Neuronal stem cell (in vitro differentiated cells): Measurements from ENCODE around the gene SUCLG2.

Experiments used
- DNase-seq: peaks from one replicate; pipeline ENCODE4 v3.0.0-alpha.2; 2013; ENCODE audit warnings: low spot score
- H2AFZ ChIP-seq: one replicate; pipeline ENCODE4 v1.6.1; 2013; ENCODE audit warnings: mild to moderate bottlenecking, low read length, inconsistent platforms
- H2AK5ac ChIP-seq: 2 replicates; pipeline ENCODE4 v1.6.1; 2013; ENCODE audit warnings: low read depth, mild to moderate bottlenecking, inconsistent platforms, low read length, moderate library complexity, mixed read lengths
- H2BK120ac ChIP-seq: 2 replicates; pipeline ENCODE4 v1.6.1; 2013; ENCODE audit warnings: low read depth, mild to moderate bottlenecking, inconsistent platforms, low read length, moderate library complexity, mixed read lengths
- H2BK12ac ChIP-seq: one replicate; pipeline ENCODE4 v1.6.1; 2013; ENCODE audit warnings: low read length, inconsistent platforms
- H2BK15ac ChIP-seq: 2 replicates; pipeline ENCODE4 v1.6.1; 2013; ENCODE audit warnings: mild to moderate bottlenecking, low read length, inconsistent platforms, mixed read lengths
- H2BK5ac ChIP-seq: one replicate; pipeline ENCODE4 v1.6.1; 2013; ENCODE audit warnings: inconsistent platforms, mild to moderate bottlenecking, low read length, moderate library complexity
- H3K14ac ChIP-seq: one replicate; pipeline ENCODE4 v1.6.1; 2013; ENCODE audit warnings: low read length, inconsistent platforms
- H3K18ac ChIP-seq: 2 replicates; pipeline ENCODE4 v1.6.1; 2013; ENCODE audit warnings: low read length, inconsistent platforms
- H3K23ac ChIP-seq: 2 replicates; pipeline ENCODE4 v1.6.1; 2013; ENCODE audit warnings: low read depth, mild to moderate bottlenecking, mixed read lengths, low read length, inconsistent platforms; ENCODE audit not compliant: poor library complexity
- H3K27ac ChIP-seq: replicated peaks from 3 replicates; pipeline ENCODE4 v1.5.1; 2013; ENCODE audit warnings: low read length, inconsistent platforms
- H3K27me3 ChIP-seq, 3 experiments: 2 replicates each; pipeline ENCODE4 v1.6.1; 2013; ENCODE audit warnings: low read length in 3 of 3, mild to moderate bottlenecking in 2 of 3, inconsistent platforms in 1 of 3, low read depth in 1 of 3, mixed read lengths in 1 of 3, moderate library complexity in 1 of 3; ENCODE audit not compliant: control insufficient read depth in 3 of 3, insufficient read depth in 3 of 3
- H3K36me3 ChIP-seq, 2 donors: replicated peaks in 1 of 2; 2 replicates each; pipeline ENCODE4 v1.6.1; 2013; ENCODE audit warnings: low read length in 2 of 2; ENCODE audit not compliant: control insufficient read depth in 2 of 2, insufficient read depth in 2 of 2
- H3K4ac ChIP-seq: 2 replicates; pipeline ENCODE4 v1.6.1; 2013; ENCODE audit warnings: inconsistent platforms, mild to moderate bottlenecking, low read length, moderate library complexity
- H3K4me1 ChIP-seq, 2 donors: 1 replicate in 1 of 2; 2 replicates in 1 of 2; pipeline ENCODE4 v1.6.1; 2013; ENCODE audit warnings: low read length in 2 of 2, low read depth in 1 of 2; ENCODE audit not compliant: control insufficient read depth in 2 of 2, insufficient read depth in 1 of 2
- H3K4me2 ChIP-seq: one replicate; pipeline ENCODE4 v1.6.1; 2013; ENCODE audit warnings: mild to moderate bottlenecking, low read length, inconsistent platforms; ENCODE audit not compliant: insufficient read depth, poor library complexity, severe bottlenecking
- H3K4me3 ChIP-seq, 2 donors: 2 replicates each; pipeline ENCODE4 v1.5.1; 2013; ENCODE audit warnings: low read length in 2 of 2, mild to moderate bottlenecking in 2 of 2, inconsistent platforms in 1 of 2, moderate library complexity in 1 of 2
- H3K79me1 ChIP-seq: one replicate; pipeline ENCODE4 v1.6.1; 2013; ENCODE audit warnings: low read depth, mild to moderate bottlenecking, inconsistent platforms, low read length, moderate library complexity
- H3K9ac ChIP-seq: one replicate; pipeline ENCODE4 v1.6.1; 2013; ENCODE audit warnings: mild to moderate bottlenecking, low read depth, low read length, inconsistent platforms; ENCODE audit not compliant: poor library complexity
- H3K9me3 ChIP-seq, 2 donors: replicated peaks in 1 of 2; 2 replicates each; pipeline versions ENCODE3 to v1.6.1; 2013; ENCODE audit warnings: low read length in 2 of 2, mild to moderate bottlenecking in 2 of 2, inconsistent platforms in 1 of 2, low read depth in 1 of 2, mixed read lengths in 1 of 2, moderate library complexity in 1 of 2; ENCODE audit not compliant: control insufficient read depth in 2 of 2, insufficient read depth in 1 of 2
- H4K8ac ChIP-seq: one replicate; pipeline ENCODE4 v1.6.1; 2013; ENCODE audit warnings: low read depth, mild to moderate bottlenecking, inconsistent platforms, low read length, moderate library complexity
- H4K91ac ChIP-seq: one replicate; pipeline ENCODE4 v1.6.1; 2013; ENCODE audit warnings: low read length, low read depth, mild to moderate bottlenecking, inconsistent platforms; ENCODE audit not compliant: poor library complexity
- WGBS, 2 donors: extraction: QIAGEN DNeasy Blood & Tissue Kit; methylation state at CpG; one replicate each; pipeline ENCODE4 v1.1.7; 2013; ENCODE audit warnings: missing lambda C conversion rate in 2 of 2, mixed read lengths in 1 of 2; ENCODE audit not compliant: insufficient read length in 2 of 2, insufficient replicate concordance in 1 of 2; ENCODE audit errors: extremely low coverage in 2 of 2; 5-methylcytosine and 5-hydroxymethylcytosine counted together

The SUCLG2 gene

DNA sequence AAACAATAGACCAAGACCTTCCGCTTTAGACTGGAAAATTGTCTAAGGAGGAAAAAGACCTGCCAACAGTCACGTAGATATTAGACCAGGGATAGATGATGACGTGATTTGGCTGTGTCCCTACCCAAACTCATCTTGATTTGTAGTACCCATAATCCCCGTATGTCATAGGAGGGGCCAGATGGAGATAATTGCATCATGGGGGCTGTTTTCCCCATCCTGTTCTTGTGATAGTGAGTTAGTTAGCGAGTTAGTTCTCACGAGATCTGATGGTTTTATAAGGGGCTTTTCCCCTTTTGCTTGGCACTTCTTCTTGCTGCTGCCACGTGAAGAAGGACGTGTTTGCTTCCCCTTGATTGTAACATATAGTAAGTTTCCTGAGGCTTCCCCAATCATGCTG, 31.7 kb upstream of the SUCLG2 start:
- Histone ChIP-seq H3K18ac (no peak overlapping the region), H3K4me1 (no peaks in the 10 kb centered on the region), H3K9ac (no peak overlapping the region), H3K36me3 (no peaks in the 10 kb centered on the region), H4K91ac (no peak overlapping the region), H3K27ac (no peak overlapping the region), H3K9me3 (no peaks in the 10 kb centered on the region), H3K14ac (no peak overlapping the region), H3K4me2 (no peak overlapping the region), H3K4ac (no peak overlapping the region), H2AK5ac (no peak overlapping the region), H3K27me3 (no peaks in the 10 kb centered on the region), H2BK120ac (no peak overlapping the region), H2BK12ac (no peak overlapping the region), H3K79me1 (no peaks in the 10 kb centered on the region), H2BK15ac (no peak overlapping the region), H2AFZ (no peak overlapping the region), H4K8ac (no peak overlapping the region), H2BK5ac (no peak overlapping the region), H3K23ac (no peak overlapping the region), H3K4me3 (no peak overlapping the region)
- no CpG with 5 or more reads among the region's 8 CpGs for WGBS, 2 donors
- no peak for DNase-seq

GRCh38 chr3:67685499-67685898, 31.1 kb upstream of the SUCLG2 start:
- Histone ChIP-seq H2BK15ac (no peak overlapping the region), H3K4ac (no peak overlapping the region), H2BK12ac (no peak overlapping the region), H3K4me3 (no peak overlapping the region), H3K36me3 (no peaks in the 10 kb centered on the region), H2BK5ac (no peak overlapping the region), H3K9me3 (no peaks in the 10 kb centered on the region), H3K27ac (no peak overlapping the region), H2BK120ac (no peak overlapping the region), H2AFZ (no peak overlapping the region), H3K79me1 (no peaks in the 10 kb centered on the region), H3K23ac (no peak overlapping the region), H3K9ac (no peak overlapping the region), H3K4me2 (no peak overlapping the region), H3K18ac (no peak overlapping the region), H3K14ac (no peak overlapping the region), H2AK5ac (no peak overlapping the region), H4K8ac (no peak overlapping the region), H3K4me1 (no peaks in the 10 kb centered on the region), H4K91ac (no peak overlapping the region), H3K27me3 (no peaks in the 10 kb centered on the region)
- no CpG with 5 or more reads among the region's 1 CpG for WGBS, 2 donors
- DNase-seq, result no peak

DNA sequence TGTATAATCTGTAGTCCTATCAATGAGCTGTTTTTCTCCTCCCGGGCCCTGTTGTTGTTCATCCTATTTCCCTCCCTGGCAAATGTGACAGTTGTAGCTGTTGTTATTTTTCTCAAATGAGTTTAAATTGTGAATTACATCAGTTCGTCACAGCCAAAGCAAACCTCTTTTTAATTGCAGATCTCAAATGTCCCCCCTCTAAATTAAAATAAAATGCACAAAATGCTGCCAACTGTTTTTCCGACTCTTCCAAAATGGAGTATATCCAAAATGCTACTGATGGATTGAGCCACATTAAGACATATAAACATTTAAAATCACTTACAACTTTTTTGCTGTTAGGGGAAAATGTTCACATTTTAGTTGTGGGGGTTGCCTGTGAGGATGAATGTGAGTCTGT, 29.8 kb upstream of the SUCLG2 start:
- no peak overlapping the region for H3K18ac ChIP-seq
- WGBS, 2 donors, result no CpG with 5 or more reads among the region's 3 CpGs

GRCh38 chr3:67683522-67683921, 29.1 kb upstream of the SUCLG2 start:
- Histone ChIP-seq H2AK5ac (no peak overlapping the region), H3K27me3 (no peaks in the 10 kb centered on the region), H3K4me1 (peaks cover 0 to 2% of the 10 kb centered on the region in 2 donors), H3K4ac (no peak overlapping the region), H3K4me3 (no peak overlapping the region), H4K91ac (no peak overlapping the region), H2BK120ac (no peak overlapping the region), H3K9me3 (no peaks in the 10 kb centered on the region), H3K9ac (no peak overlapping the region), H2BK5ac (no peak overlapping the region), H3K18ac (no peak overlapping the region), H2AFZ (no peak overlapping the region), H3K36me3 (no peaks in the 10 kb centered on the region), H3K79me1 (no peaks in the 10 kb centered on the region), H2BK15ac (no peak overlapping the region), H3K14ac (no peak overlapping the region), H3K27ac (no peak overlapping the region), H4K8ac (no peak overlapping the region), H2BK12ac (no peak overlapping the region), H3K23ac (no peak overlapping the region), H3K4me2 (no peak overlapping the region)
- DNase-seq, result no peak

More for the DNA sequence above, 29.8 kb upstream of the SUCLG2 start:
- Histone ChIP-seq H3K79me1 (no peaks in the 10 kb centered on the region), H3K4me1 (peaks cover 0 to 2% of the 10 kb centered on the region in 2 donors), H3K14ac (no peak overlapping the region), H3K4me2 (no peak overlapping the region), H2AFZ (no peak overlapping the region), H3K4ac (no peak overlapping the region), H2BK120ac (no peak overlapping the region), H2BK15ac (no peak overlapping the region), H4K91ac (no peak overlapping the region), H2BK12ac (no peak overlapping the region), H3K23ac (no peak overlapping the region), H3K27me3 (no peaks in the 10 kb centered on the region), H3K4me3 (no peak overlapping the region), H4K8ac (no peak overlapping the region), H3K27ac (no peak overlapping the region), H3K36me3 (no peaks in the 10 kb centered on the region), H2AK5ac (no peak overlapping the region), H3K9ac (no peak overlapping the region), H3K9me3 (no peaks in the 10 kb centered on the region), H2BK5ac (no peak overlapping the region)
- DNase-seq, result no peak
